Panc1 (cell line): ENCODE data around the gene MYL5. TPM values are rescaled to one million over a fixed set of nuclear protein-coding genes. Genes with fewer than 3 reads are reported as not detected.

Experiments used
- ATAC-seq: fragments of 200-7000 bp; cut with Tn5 transposase; 2 replicates; pipeline ENCODE4 v1.9.1; 2020; ENCODE audit warnings: mild to moderate bottlenecking, moderate library complexity
- BruUV-seq: library from RNA; stranded (reverse); fragments of 400-500 nt; replicated peaks from 2 replicates; lab custom pipeline; 2021; lab: Mats Ljungman, UMichigan
- CTCF ChIA-PET: fragments of 300-600 bp; sonication (Branson Sonifier 250); formaldehyde crosslinking; loops from one replicate; lab custom pipeline; 2022; ENCODE audit warnings: antibody characterized with exemption; lab: Charles Lee
- POLR2A ChIA-PET: fragments of 300-600 bp; sonication (Branson Sonifier 250); formaldehyde crosslinking; loops from one replicate; lab custom pipeline; 2022; ENCODE audit warnings: antibody characterized with exemption; lab: Charles Lee
- DNase-seq: peaks from one replicate; pipeline ENCODE4 v3.0.0-alpha.2; 2010; ENCODE audit warnings: low read depth, low spot score
- H3K27ac ChIP-seq: 2 replicates; pipeline ENCODE4 v1.5.1; 2011; ENCODE audit warnings: mild to moderate bottlenecking, low read length, inconsistent platforms
- H3K27me3 ChIP-seq: fragments of 200-500 bp; sonication (Bioruptor generic); 2 replicates; pipeline ENCODE4 v1.6.0; 2014; ENCODE audit warnings: low read length, inconsistent platforms; ENCODE audit not compliant: control insufficient read depth, insufficient read depth
- H3K36me3 ChIP-seq: fragments of 200-500 bp; sonication (Bioruptor generic); 2 replicates; pipeline ENCODE4 v1.5.1; 2014; ENCODE audit warnings: inconsistent platforms, mild to moderate bottlenecking, low read length, moderate library complexity; ENCODE audit not compliant: control insufficient read depth, insufficient read depth
- H3K4me1 ChIP-seq: 2 replicates; pipeline ENCODE4 v1.5.1; 2011; ENCODE audit warnings: inconsistent platforms, mild to moderate bottlenecking, low read length, moderate library complexity; ENCODE audit not compliant: control insufficient read depth, insufficient read depth
- H3K4me3 ChIP-seq, 2 experiments: 2 replicates each; pipeline ENCODE4 v1.5.1; 2011 to 2012; ENCODE audit warnings: low read depth in 2 of 2, low read length in 2 of 2, mild to moderate bottlenecking in 2 of 2, inconsistent platforms in 1 of 2, moderate library complexity in 1 of 2
- H3K9me3 ChIP-seq: fragments of 200-500 bp; sonication (Bioruptor generic); 2 replicates; pipeline ENCODE4 v1.5.1; 2014; ENCODE audit warnings: low read depth, mild to moderate bottlenecking, inconsistent platforms, low read length, moderate library complexity; ENCODE audit not compliant: control insufficient read depth, insufficient read depth
- POLR2AphosphoS5 ChIP-seq: IDR thresholded peaks from 2 replicates; pipeline ENCODE4 v1.6.1; 2012; ENCODE audit warnings: mild to moderate bottlenecking, low read depth, low read length, moderate library complexity
- SIN3A ChIP-seq: IDR thresholded peaks from 2 replicates; pipeline ENCODE4 v1.6.1; 2012; ENCODE audit warnings: low read depth, mild to moderate bottlenecking, low read length, moderate library complexity, borderline replicate concordance; ENCODE audit not compliant: insufficient read depth
- TCF7L2 ChIP-seq: IDR thresholded peaks from 2 replicates; pipeline ENCODE4 v1.6.1; 2011; ENCODE audit warnings: mild to moderate bottlenecking, low read depth, low read length, inconsistent platforms
- in situ Hi-C: cut with HindIII; loops from 2 replicates; pipeline ENCODE4 v1.10.0; 2016; ENCODE audit warnings: low sequenced_read_pairs, low pct_unique_long_range_greater_than_20kb
- intact Hi-C: fragments of 100-400 bp; cut with micrococcal nuclease; formaldehyde crosslinking; loops from one replicate; pipeline ENCODE4 v1.10.0; 2022; ENCODE audit not compliant: unreplicated experiment
- total RNA-seq: library from RNA; stranded (reverse); gene quantifications from one replicate; pipeline ENCODE4 v1.2.1, GENCODE V29; 2021; ENCODE audit not compliant: unreplicated experiment
- TF ChIP-seq, protein P1 (sequence below), 2 experiments: IDR thresholded peaks; 2 replicates each; pipeline ENCODE4 v1.6.1; 2011 to 2012; ENCODE audit warnings: low read depth in 2 of 2, control low read depth in 1 of 2, low read length in 1 of 2, mild to moderate bottlenecking in 1 of 2, moderate library complexity in 1 of 2; ENCODE audit not compliant: insufficient read depth in 1 of 2
- TF ChIP-seq, protein P2 (sequence below): fragments of 450-650 bp; IDR thresholded peaks from 2 replicates; pipeline ENCODE4 v1.5.1; 2017; ENCODE audit warnings: mild to moderate bottlenecking

Gene MYL5
- total RNA-seq, 1 experiment from 2014 or later, result 12.0 TPM

DNA sequence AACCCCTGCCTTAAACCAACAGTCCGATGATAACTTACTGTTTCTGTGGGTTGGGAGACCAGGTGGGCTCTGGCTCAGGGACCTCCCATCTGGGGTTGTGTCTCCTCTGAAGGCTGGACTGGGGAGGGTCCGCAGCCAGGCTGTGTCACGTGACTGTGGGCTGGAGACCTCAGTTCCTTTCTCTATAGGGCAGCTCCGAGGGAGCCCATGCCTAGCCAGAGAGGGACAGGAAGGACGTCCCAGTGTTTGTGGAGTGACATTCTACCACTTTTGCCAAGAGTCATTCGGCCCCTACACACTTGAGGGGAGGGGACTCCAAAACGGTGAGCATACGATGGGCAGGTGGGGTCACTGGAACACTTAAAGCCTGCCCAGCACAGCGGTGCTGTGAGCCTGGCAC lies 35.8 kb downstream of the MYL5 start:
- in situ Hi-C loops, result no loop called here
- CTCF ChIA-PET, result interaction anchor here (0.8 kb wide), 1 partner anchor 25 kb away, joined by 4 read pairs; no protein-coding TSS in a partner anchor
- H3K27me3 ChIP-seq, result no peaks in the 10 kb centered on the region
- peaks cover 1% of the 10 kb centered on the region; the same call in 1 of the 2 replicates for H3K4me1 ChIP-seq
- TF ChIP-seq, protein P1, sequence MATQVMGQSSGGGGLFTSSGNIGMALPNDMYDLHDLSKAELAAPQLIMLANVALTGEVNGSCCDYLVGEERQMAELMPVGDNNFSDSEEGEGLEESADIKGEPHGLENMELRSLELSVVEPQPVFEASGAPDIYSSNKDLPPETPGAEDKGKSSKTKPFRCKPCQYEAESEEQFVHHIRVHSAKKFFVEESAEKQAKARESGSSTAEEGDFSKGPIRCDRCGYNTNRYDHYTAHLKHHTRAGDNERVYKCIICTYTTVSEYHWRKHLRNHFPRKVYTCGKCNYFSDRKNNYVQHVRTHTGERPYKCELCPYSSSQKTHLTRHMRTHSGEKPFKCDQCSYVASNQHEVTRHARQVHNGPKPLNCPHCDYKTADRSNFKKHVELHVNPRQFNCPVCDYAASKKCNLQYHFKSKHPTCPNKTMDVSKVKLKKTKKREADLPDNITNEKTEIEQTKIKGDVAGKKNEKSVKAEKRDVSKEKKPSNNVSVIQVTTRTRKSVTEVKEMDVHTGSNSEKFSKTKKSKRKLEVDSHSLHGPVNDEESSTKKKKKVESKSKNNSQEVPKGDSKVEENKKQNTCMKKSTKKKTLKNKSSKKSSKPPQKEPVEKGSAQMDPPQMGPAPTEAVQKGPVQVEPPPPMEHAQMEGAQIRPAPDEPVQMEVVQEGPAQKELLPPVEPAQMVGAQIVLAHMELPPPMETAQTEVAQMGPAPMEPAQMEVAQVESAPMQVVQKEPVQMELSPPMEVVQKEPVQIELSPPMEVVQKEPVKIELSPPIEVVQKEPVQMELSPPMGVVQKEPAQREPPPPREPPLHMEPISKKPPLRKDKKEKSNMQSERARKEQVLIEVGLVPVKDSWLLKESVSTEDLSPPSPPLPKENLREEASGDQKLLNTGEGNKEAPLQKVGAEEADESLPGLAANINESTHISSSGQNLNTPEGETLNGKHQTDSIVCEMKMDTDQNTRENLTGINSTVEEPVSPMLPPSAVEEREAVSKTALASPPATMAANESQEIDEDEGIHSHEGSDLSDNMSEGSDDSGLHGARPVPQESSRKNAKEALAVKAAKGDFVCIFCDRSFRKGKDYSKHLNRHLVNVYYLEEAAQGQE (IDR thresholded peaks at IDR 0.05; ENCODE audit: insufficient read depth in 1 of 2, low read depth in 2 of 2, low read length in 1 of 2), result no peak
- TF ChIP-seq POLR2AphosphoS5 (no peak), TCF7L2 (no peak), SIN3A (no peak)
- TF ChIP-seq, protein P2, sequence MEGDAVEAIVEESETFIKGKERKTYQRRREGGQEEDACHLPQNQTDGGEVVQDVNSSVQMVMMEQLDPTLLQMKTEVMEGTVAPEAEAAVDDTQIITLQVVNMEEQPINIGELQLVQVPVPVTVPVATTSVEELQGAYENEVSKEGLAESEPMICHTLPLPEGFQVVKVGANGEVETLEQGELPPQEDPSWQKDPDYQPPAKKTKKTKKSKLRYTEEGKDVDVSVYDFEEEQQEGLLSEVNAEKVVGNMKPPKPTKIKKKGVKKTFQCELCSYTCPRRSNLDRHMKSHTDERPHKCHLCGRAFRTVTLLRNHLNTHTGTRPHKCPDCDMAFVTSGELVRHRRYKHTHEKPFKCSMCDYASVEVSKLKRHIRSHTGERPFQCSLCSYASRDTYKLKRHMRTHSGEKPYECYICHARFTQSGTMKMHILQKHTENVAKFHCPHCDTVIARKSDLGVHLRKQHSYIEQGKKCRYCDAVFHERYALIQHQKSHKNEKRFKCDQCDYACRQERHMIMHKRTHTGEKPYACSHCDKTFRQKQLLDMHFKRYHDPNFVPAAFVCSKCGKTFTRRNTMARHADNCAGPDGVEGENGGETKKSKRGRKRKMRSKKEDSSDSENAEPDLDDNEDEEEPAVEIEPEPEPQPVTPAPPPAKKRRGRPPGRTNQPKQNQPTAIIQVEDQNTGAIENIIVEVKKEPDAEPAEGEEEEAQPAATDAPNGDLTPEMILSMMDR, result no peak
- H3K27ac ChIP-seq, result no peak overlapping the region
- no peak for DNase-seq
- H3K36me3 ChIP-seq, result peaks cover 4% of the 10 kb centered on the region; the same call in 1 of the 2 replicates
- no peak overlapping the region for H3K4me3 ChIP-seq
- no peak for ATAC-seq
- intact Hi-C loops, result no loop called here
- POLR2A ChIA-PET, result no interaction called here
- no TSS peak for BruUV-seq
- no peaks in the 10 kb centered on the region for H3K9me3 ChIP-seq

DNA sequence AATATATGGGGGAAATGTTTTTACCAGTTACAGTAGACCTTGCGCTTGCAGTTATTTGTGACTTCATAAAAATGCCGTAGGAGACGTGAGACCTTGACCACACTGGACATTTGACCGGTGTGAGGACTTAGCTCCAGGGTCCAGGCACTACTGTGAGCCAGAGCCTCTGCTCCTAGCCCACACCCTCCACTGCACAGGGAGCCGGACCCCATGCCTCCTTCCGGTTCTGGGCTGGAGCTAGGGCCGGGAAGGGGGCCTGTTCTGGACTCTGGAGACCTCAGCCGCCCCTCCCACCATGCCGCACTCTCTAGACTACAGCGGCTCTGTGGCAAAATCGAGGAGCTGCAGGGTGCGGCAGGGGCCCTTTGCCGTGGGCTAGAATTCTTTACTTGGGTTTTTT lies 36.6 kb downstream of the MYL5 start:
- ATAC-seq, result 0 out of 2 replicates have a peak, but pooled peaks have one; percentile 33

More for the DNA sequence above, 36.6 kb downstream of the MYL5 start:
- Histone ChIP-seq H3K9me3 (no peaks in the 10 kb centered on the region), H3K27ac (no peak overlapping the region), H3K27me3 (no peaks in the 10 kb centered on the region), H3K36me3 (peaks cover 3% of the 10 kb centered on the region; the same call in 1 of the 2 replicates), H3K4me1 (no peaks in the 10 kb centered on the region), H3K4me3 (no peak overlapping the region)
- ChIA-PET POLR2A (interaction anchor here (0.8 kb wide), 1 partner anchor 10 kb away, joined by 6 read pairs; no protein-coding TSS in a partner anchor), CTCF (no interaction called here)
- intact Hi-C loops (no loop called here), in situ Hi-C loops (no loop called here)
- TF ChIP-seq POLR2AphosphoS5, result no peak
- TF ChIP-seq, protein P1 (IDR thresholded peaks at IDR 0.05; ENCODE audit: insufficient read depth in 1 of 2, low read depth in 2 of 2, low read length in 1 of 2), result no peak
- TF ChIP-seq, protein P2, result no peak
- TF ChIP-seq TCF7L2, result no peak
- TF ChIP-seq SIN3A, result no peak
- BruUV-seq, result no TSS peak
- DNase-seq, result no peak
